Measurements from ENCODE around the gene SEPHS1. TPM values are rescaled to one million over a fixed set of nuclear protein-coding genes. Genes with fewer than 3 reads are reported as not detected.

SEPHS1 gene
- total and polyA plus RNA-seq, 7 donors: 25.9 to 41.0 (median 33.5) TPM

DNA sequence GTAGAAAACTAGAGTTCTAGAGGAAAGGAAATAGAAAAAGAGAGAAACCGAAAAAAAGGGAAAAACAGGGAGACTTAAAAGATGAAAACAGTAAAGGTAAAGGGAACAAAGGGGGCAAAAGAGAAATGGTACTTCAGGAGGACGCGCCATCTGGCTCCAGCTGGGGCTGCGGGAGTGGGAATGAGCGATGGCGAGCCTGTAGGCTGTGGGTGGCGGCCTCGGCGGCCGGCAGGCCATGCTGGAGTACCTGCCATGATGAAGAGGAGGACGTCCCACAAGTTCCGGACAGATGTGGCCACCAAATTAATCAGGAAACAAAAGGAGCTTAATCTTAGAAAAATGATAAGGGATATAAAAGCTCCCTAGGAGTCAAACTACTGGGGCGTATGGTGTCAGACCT, 26.5 kb downstream of the SEPHS1 start:
- intact Hi-C loops (cut with DNase I): no loop called here
- 97% methylated on average over 13 of the region's 13 CpGs for WGBS, 2 donors
- no peak for DNase-seq
- Histone ChIP-seq H3K36me3 (peaks cover 21 to 78% (median 25%) of the 10 kb centered on the region in 4 donors), H3K27me3 (no peaks in the 10 kb centered on the region), H3K4me3 (no peak overlapping the region), H3K27ac (no peak overlapping the region), H3K9me3 (no peaks in the 10 kb centered on the region), H3K4me1 (no peaks in the 10 kb centered on the region)
- TF ChIP-seq POLR2AphosphoS5 (IDR thresholded peaks at IDR 0.05): no peak
- TF ChIP-seq CTCF (IDR thresholded peaks at IDR 0.05): no peak
- TF ChIP-seq EP300 (IDR thresholded peaks at IDR 0.05): no peak
- no peak for TF ChIP-seq POLR2A (IDR thresholded peaks at IDR 0.05)

DNA sequence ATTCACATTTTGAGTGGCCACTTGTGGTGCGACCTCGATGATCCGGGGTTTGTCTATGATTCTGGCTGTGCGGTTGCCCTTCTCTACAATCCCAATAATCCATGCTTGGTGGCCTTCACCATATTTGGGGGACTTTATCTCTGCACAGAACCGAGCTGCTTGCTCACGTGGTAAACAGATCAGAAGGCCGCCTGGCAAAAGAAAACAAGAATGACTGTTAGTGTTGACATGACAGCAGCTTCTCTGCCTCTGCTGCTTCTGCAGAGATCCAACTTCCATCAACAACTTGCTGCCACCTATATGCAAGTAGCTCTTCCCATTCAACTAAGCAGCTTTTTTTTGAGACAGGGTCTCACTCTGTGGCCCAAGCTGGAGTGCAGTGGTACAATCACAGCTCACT, 28.9 kb downstream of the SEPHS1 start:
- TF ChIP-seq CTCF (IDR thresholded peaks at IDR 0.05): no peak
- TF ChIP-seq POLR2A (IDR thresholded peaks at IDR 0.05): no peak
- no peak for TF ChIP-seq POLR2AphosphoS5 (IDR thresholded peaks at IDR 0.05)
- no peak for TF ChIP-seq EP300 (IDR thresholded peaks at IDR 0.05)
- H3K4me1 ChIP-seq: no peaks in the 10 kb centered on the region
- no peak overlapping the region for H3K4me3 ChIP-seq
- no peaks in the 10 kb centered on the region for H3K27me3 ChIP-seq
- no peaks in the 10 kb centered on the region for H3K9me3 ChIP-seq
- intact Hi-C loops (cut with DNase I): no loop called here
- 83 to 90% methylated on average over 7 of the region's 7 CpGs for WGBS, 2 donors
- no peak for DNase-seq
- H3K27ac ChIP-seq: no peak overlapping the region
- peaks cover 19 to 56% (median 21%) of the 10 kb centered on the region in 4 donors for H3K36me3 ChIP-seq

DNA sequence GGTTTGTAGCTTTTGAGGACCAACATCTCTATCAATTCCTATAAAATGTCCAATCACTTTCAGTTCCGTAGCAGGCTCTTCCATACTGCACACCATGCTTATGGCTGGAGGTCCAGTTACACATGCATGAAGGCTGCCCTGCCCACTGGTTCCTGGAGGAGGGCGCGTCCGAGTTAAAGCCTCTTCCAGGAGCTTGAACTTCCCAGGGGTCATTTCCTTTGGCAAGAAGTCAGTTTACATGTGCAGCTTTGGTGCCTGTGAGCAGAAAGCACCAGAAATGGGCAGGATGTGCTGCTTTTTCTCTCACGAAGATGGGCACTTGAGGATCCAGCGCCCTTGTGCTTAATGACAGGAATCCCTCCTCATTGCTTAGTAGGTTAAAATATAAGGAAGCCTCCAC, 30.6 kb downstream of the SEPHS1 start:
- Histone ChIP-seq H3K4me1 (no peaks in the 10 kb centered on the region), H3K4me3 (no peak overlapping the region), H3K27ac (no peak overlapping the region), H3K36me3 (peaks cover 12 to 39% (median 14%) of the 10 kb centered on the region in 4 donors), H3K27me3 (no peaks in the 10 kb centered on the region), H3K9me3 (no peaks in the 10 kb centered on the region)
- no peak for TF ChIP-seq EP300 (IDR thresholded peaks at IDR 0.05)
- no peak for TF ChIP-seq POLR2AphosphoS5 (IDR thresholded peaks at IDR 0.05)
- no peak for TF ChIP-seq POLR2A (IDR thresholded peaks at IDR 0.05)
- no peak for TF ChIP-seq CTCF (IDR thresholded peaks at IDR 0.05)
- DNase-seq: no peak
- intact Hi-C loops (cut with DNase I): no loop called here
- 80 to 81% methylated on average over 6 of the region's 6 CpGs for WGBS, 2 donors

- WGBS, 2 donors: 94 to 95% methylated on average over 7 of the region's 7 CpGs
- TF ChIP-seq POLR2A (IDR thresholded peaks at IDR 0.05): no peak
- no peak for TF ChIP-seq CTCF (IDR thresholded peaks at IDR 0.05)
- no peak for TF ChIP-seq POLR2AphosphoS5 (IDR thresholded peaks at IDR 0.05)
- TF ChIP-seq EP300 (IDR thresholded peaks at IDR 0.05): no peak
- no peak for DNase-seq
Measured at GRCh38 chr10:13316635-13317311, 31.3 kb downstream of the SEPHS1 start.

DNA sequence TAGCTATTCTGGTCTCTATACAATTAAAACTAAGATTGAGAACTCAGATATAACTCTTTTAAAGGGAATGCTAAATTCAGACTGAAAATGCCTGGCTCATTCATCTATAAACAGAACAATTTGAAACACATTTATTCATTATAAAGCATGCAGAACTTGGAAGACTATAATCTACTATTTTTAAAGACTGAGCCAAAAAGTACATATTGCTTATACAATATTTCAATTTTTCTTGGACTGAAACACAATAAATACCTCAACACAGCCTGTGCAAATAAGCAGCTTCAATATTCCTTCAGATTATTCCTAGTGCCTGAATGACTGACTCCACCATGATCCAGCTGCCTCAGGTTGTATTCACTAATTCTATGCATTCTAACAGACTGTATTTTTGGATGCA, 32.7 kb downstream of the SEPHS1 start:
- intact Hi-C loops (cut with DNase I): no loop called here
- Histone ChIP-seq H3K9me3 (no peaks in the 10 kb centered on the region), H3K27ac (no peak overlapping the region), H3K36me3 (peaks cover under 1 to 18% (median 7%) of the 10 kb centered on the region in 4 donors), H3K4me1 (no peaks in the 10 kb centered on the region), H3K4me3 (no peak overlapping the region), H3K27me3 (no peaks in the 10 kb centered on the region)
- TF ChIP-seq POLR2AphosphoS5 (IDR thresholded peaks at IDR 0.05) (no peak), CTCF (IDR thresholded peaks at IDR 0.05) (no peak), POLR2A (IDR thresholded peaks at IDR 0.05) (no peak), EP300 (IDR thresholded peaks at IDR 0.05) (no peak)
- no peak for DNase-seq

More at GRCh38 chr10:13316635-13317311, 31.3 kb downstream of the SEPHS1 start:
- no peaks in the 10 kb centered on the region for H3K9me3 ChIP-seq
- peaks cover 9 to 32% (median 11%) of the 10 kb centered on the region in 4 donors for H3K36me3 ChIP-seq
- intact Hi-C loops (cut with DNase I): no loop called here
- no peak overlapping the region for H3K27ac ChIP-seq
- no peaks in the 10 kb centered on the region for H3K27me3 ChIP-seq
- no peaks in the 10 kb centered on the region for H3K4me1 ChIP-seq
- no peak overlapping the region for H3K4me3 ChIP-seq

All from sigmoid colon (tissue), 7 donors.